Fibroblast of lung (primary cell): ENCODE results near the gene RBM33. TPM values are rescaled to one million over a fixed set of nuclear protein-coding genes. Genes with fewer than 3 reads are reported as not detected.

Experiments
- DNase-seq, 2 donors: peaks; one replicate each; pipeline versions ENCODE4 v3.0.0 to v3.0.0-alpha.2; 2010; ENCODE audit warnings: low read depth in 2 of 2
- H2AFZ ChIP-seq: 2 replicates; pipeline ENCODE4 v1.5.1; 2012; ENCODE audit warnings: low read length, control low read depth, inconsistent platforms
- H3K27ac ChIP-seq: 2 replicates; pipeline ENCODE4 v1.5.1; 2011; ENCODE audit warnings: low read length, control low read depth; ENCODE audit not compliant: insufficient read depth
- H3K27me3 ChIP-seq: 2 replicates; pipeline ENCODE4 v1.5.1; 2011; ENCODE audit warnings: mild to moderate bottlenecking, low read length; ENCODE audit not compliant: control insufficient read depth, insufficient read depth
- H3K36me3 ChIP-seq: 2 replicates; pipeline ENCODE4 v1.5.1; 2011; ENCODE audit warnings: low read length; ENCODE audit not compliant: control insufficient read depth, insufficient read depth
- H3K4me1 ChIP-seq: 2 replicates; pipeline ENCODE4 v1.5.1; 2011; ENCODE audit warnings: low read length; ENCODE audit not compliant: control insufficient read depth, insufficient read depth; ENCODE audit errors: extremely low read depth
- H3K4me2 ChIP-seq: 2 replicates; pipeline ENCODE4 v1.5.1; 2011; ENCODE audit warnings: low read length, control low read depth; ENCODE audit not compliant: insufficient read depth; ENCODE audit errors: extremely low read depth
- H3K4me3 ChIP-seq, 4 experiments: fragments of 200-600 bp in 1 of 4; sonication (generic) in 1 of 4; replicated peaks in 1 of 4; 2 replicates each; pipeline ENCODE4 v1.5.1; 2011 to 2016; ENCODE audit warnings: low read length in 4 of 4, low read depth in 3 of 4, mild to moderate bottlenecking in 3 of 4, control low read depth in 2 of 4, inconsistent platforms in 1 of 4, mixed read lengths in 1 of 4; ENCODE audit not compliant: insufficient read depth in 1 of 4; ENCODE audit errors: control extremely low read depth in 1 of 4
- H3K79me2 ChIP-seq: 2 replicates; pipeline ENCODE4 v1.5.1; 2012; ENCODE audit warnings: mild to moderate bottlenecking, low read length, inconsistent platforms; ENCODE audit not compliant: control insufficient read depth, insufficient read depth
- H3K9ac ChIP-seq: 2 replicates; pipeline ENCODE4 v1.5.1; 2011; ENCODE audit warnings: mild to moderate bottlenecking, low read length, control low read depth; ENCODE audit not compliant: insufficient read depth
- H3K9me3 ChIP-seq: 2 replicates; pipeline ENCODE4 v1.5.1; 2012; ENCODE audit warnings: low read depth, low read length; ENCODE audit not compliant: control insufficient read depth, insufficient read depth
- H4K20me1 ChIP-seq: 2 replicates; pipeline ENCODE4 v1.5.1; 2011; ENCODE audit warnings: low read length; ENCODE audit not compliant: control insufficient read depth, insufficient read depth; ENCODE audit errors: extremely low read depth
- CTCF ChIP-seq, 2 donors: IDR thresholded peaks in 1 of 2; conservative IDR thresholded peaks in 1 of 2; 1 replicate in 1 of 2; 2 replicates in 1 of 2; pipeline ENCODE4 v1.5.1; 2011 to 2012; ENCODE audit warnings: low read length in 2 of 2, control low read depth in 1 of 2, inconsistent platforms in 1 of 2, low read depth in 1 of 2, mild to moderate bottlenecking in 1 of 2
- EZH2 ChIP-seq: IDR thresholded peaks from 2 replicates; pipeline ENCODE4 v1.5.1; 2012; ENCODE audit warnings: low read length, control low read depth, mild to moderate bottlenecking; ENCODE audit errors: missing control alignments
- polyA plus RNA-seq, 2 donors: library from polyadenylated mRNA; depleted of rRNA in 1 of 2; stranded (reverse) in 1 of 2; unstranded in 1 of 2; fragments of >200 nt; gene quantifications; 2 replicates each; pipeline ENCODE4 v1.2.1, GENCODE V29; 2011 to 2012; ENCODE audit warnings: missing spikeins in 1 of 2
- total RNA-seq: library from RNA; depleted of rRNA; stranded (reverse); fragments of >200 nt; gene quantifications from 2 replicates; pipeline ENCODE4 v1.2.1, GENCODE V29; 2014

Gene RBM33
- total and polyA plus RNA-seq, 2 donors (not counting 1 experiment from before 2014, with no cell fraction given), result 6.9 to 33.2 TPM

- H3K36me3 ChIP-seq, result no peaks in the 10 kb centered on the region
- H2AFZ ChIP-seq, result no peak overlapping the region
- H3K4me2 ChIP-seq, result no peak overlapping the region
- H3K9me3 ChIP-seq, result no peaks in the 10 kb centered on the region
- H3K27ac ChIP-seq, result no peak overlapping the region
- no peak overlapping the region for H3K4me3 ChIP-seq
- no peaks in the 10 kb centered on the region for H3K4me1 ChIP-seq
- no peaks in the 10 kb centered on the region for H3K79me2 ChIP-seq
- no peak for DNase-seq
- TF ChIP-seq CTCF (conservative IDR thresholded peaks at IDR 0.05 in 1 of 2, IDR thresholded peaks at IDR 0.05 in 1 of 2; ENCODE audit: low read depth in 1 of 2, low read length in 2 of 2) (no peak), EZH2 (no peak)
- H3K9ac ChIP-seq, result no peak overlapping the region
- H4K20me1 ChIP-seq, result no peaks in the 10 kb centered on the region
- peaks cover 2% of the 10 kb centered on the region for H3K27me3 ChIP-seq
Measured at GRCh38 chr7:155603205-155603857, 41.1 kb upstream of the RBM33 start.

- Histone ChIP-seq H3K4me1 (no peaks in the 10 kb centered on the region), H3K36me3 (no peaks in the 10 kb centered on the region), H4K20me1 (no peaks in the 10 kb centered on the region), H3K27ac (no peak overlapping the region), H3K79me2 (no peaks in the 10 kb centered on the region), H3K9me3 (no peaks in the 10 kb centered on the region), H3K27me3 (peaks cover 2% of the 10 kb centered on the region), H3K4me3 (no peak overlapping the region), H3K9ac (no peak overlapping the region), H3K4me2 (no peak overlapping the region), H2AFZ (no peak overlapping the region)
- TF ChIP-seq CTCF (conservative IDR thresholded peaks at IDR 0.05 in 1 of 2, IDR thresholded peaks at IDR 0.05 in 1 of 2; ENCODE audit: low read depth in 1 of 2, low read length in 2 of 2) (no peak), EZH2 (no peak)
- DNase-seq, result no peak
Measured at GRCh38 chr7:155603858-155604503, 40.5 kb upstream of the RBM33 start.

- H3K9ac ChIP-seq, result no peak overlapping the region
- no peaks in the 10 kb centered on the region for H3K9me3 ChIP-seq
- H3K4me1 ChIP-seq, result no peaks in the 10 kb centered on the region
- TF ChIP-seq EZH2 (no peak), CTCF (conservative IDR thresholded peaks at IDR 0.05 in 1 of 2, IDR thresholded peaks at IDR 0.05 in 1 of 2; ENCODE audit: low read depth in 1 of 2, low read length in 2 of 2) (no peak)
- no peak overlapping the region for H2AFZ ChIP-seq
- H3K27me3 ChIP-seq, result peaks cover 2% of the 10 kb centered on the region
- no peak overlapping the region for H3K4me3 ChIP-seq
- no peak overlapping the region for H3K27ac ChIP-seq
- no peaks in the 10 kb centered on the region for H3K79me2 ChIP-seq
- no peaks in the 10 kb centered on the region for H3K36me3 ChIP-seq
- no peak for DNase-seq
- no peaks in the 10 kb centered on the region for H4K20me1 ChIP-seq
- no peak overlapping the region for H3K4me2 ChIP-seq
Measured at GRCh38 chr7:155604504-155604997, 39.9 kb upstream of the RBM33 start.
